Activated CD4-positive, alpha-beta T cell treated with anti-CD3 and anti-CD28 coated beads for 4 hours (primary cell): ENCODE data around the gene SLC47A1.
"Not testable (repeated sequence)": the region's sequence is repeated elsewhere in the genome, so short reads cannot be mapped to it uniquely, and the experiment has no call there.

Experiments used
- DNase-seq, 2 donors: peaks; one replicate each; pipeline ENCODE4 v3.0.0-alpha.2; 2020

Gene SLC47A1, protein sequence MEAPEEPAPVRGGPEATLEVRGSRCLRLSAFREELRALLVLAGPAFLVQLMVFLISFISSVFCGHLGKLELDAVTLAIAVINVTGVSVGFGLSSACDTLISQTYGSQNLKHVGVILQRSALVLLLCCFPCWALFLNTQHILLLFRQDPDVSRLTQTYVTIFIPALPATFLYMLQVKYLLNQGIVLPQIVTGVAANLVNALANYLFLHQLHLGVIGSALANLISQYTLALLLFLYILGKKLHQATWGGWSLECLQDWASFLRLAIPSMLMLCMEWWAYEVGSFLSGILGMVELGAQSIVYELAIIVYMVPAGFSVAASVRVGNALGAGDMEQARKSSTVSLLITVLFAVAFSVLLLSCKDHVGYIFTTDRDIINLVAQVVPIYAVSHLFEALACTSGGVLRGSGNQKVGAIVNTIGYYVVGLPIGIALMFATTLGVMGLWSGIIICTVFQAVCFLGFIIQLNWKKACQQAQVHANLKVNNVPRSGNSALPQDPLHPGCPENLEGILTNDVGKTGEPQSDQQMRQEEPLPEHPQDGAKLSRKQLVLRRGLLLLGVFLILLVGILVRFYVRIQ

DNA sequence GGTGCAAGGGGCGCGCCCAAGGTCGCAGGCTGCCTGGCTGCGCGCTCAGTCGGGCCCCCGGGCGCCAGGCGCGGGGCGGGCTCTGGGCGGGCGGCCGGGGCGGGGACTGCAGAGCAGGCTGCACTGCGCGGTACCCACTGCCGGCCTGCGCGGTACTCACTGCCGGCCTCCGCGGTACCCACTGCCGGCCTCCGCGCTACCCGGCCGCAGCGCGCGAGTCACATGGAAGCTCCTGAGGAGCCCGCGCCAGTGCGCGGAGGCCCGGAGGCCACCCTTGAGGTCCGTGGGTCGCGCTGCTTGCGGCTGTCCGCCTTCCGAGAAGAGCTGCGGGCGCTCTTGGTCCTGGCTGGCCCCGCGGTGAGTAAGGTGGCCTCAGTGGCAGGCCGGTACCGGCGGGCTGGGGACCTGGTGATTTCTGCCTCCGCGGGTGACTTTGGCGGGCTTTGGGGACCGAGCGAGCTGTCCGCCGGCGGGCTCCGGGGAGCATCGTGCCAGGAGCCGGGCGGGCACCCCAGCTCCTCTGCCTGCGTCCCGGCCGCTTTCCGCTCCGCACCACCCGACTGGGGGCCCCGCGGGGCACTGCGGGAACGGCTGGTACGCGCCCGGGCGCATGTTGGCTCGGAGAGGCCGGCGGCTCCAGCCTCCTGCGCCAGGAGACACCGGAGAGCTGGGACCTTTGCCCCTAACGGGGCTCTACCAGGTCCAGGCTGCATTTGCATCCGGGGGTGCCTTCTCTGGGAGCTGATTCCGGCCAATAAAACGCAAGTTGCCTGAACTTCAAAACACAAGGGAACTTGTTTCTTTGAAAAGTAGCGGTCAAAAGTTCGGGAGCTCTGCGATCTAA lies at the start of gene SLC47A1:
Gene SLC47A1 (plus strand): TSS at position 137 of the 844 bp plus-strand sequence. CDS start 86 bp downstream, at position 223.
- DNase-seq, result no peak

DNA sequence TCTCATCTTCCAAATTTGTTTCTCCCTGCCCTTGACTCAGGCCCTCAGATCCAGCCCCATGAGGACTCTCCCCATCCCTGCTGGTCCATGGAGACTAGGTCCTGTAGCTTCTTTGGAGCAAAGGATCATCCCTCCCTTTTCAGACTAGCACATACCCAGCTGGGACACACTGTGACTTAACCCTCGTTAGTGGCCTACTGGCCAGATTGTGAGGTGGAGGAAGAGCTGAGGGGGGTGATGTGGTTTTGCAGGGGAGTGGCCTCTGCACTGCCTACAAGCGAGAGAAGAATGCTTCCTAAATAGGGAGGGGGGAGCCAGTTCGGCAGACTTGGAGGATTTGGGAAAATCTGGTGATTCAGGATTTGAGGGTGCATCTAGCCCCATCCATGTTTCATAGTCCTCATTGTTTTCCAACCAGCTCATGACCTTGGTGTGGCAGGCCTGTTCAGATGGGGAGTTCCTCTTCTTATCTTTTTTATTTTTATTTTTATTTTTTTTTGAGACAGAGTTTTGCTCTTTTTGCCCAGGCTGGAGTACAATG lies 47.8 kb upstream of the SLC47A1 start:
- DNase-seq, result no peak

DNA sequence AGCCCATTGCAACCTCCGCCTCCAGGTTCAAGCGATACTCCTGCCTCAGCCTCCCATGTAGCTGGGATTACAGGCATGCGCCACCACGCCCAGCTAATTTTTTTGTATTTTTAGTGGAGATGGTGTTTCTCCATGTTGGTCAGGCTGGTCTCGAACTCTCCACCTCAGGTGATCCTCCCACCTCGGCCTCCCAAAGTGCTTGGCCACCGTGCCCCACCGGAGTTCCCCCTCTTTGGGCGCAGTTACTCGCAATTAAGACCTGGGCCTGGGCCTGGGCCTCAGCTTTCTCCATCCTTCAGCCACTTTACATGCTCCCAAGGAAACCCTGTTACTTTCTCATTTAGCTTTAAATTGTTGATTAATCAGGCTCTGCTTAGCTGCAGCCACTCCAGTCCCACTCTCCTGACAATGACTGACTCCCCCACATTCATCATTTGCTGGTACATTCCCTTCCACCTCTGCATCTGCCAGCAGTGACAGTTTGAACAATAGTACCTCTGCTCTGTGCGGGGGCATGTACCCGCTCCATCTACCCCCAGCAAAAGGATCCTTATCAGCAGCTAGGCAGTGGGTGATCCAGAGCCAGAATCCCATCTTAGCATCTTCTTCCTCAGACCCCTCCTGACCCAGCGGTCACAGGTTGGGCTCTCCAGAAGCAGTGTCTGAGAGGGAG lies 47.2 kb upstream of the SLC47A1 start:
- no peak for DNase-seq

DNA sequence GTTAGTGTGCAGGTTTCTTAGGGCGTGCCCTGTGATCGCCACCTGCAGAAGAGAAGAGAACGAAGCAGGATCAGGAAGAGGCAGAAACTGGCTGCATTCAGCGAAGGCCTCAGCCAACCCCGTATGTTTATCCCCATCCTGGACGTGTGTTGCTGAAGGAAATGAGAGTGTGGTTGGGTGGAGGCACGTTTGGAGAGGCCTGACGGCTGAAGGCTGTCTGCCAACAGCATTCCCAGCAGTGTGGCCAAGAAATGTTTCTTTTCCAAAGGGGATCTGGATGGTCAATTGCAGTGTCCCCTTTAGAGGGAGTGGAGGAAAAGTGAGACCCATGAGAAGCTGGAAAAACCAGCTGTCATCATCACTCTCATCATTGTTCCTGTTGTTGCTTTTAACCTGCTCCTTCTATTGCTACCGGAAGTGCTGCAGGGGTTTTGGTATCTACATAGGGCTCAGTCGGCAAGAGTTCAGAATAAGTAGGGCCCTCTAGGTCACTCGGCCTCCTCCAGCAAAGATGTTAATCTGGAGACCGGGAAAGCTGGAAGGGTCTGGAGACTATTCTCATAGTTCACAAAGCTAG lies 46.5 kb upstream of the SLC47A1 start:
- DNase-seq, result no peak

DNA sequence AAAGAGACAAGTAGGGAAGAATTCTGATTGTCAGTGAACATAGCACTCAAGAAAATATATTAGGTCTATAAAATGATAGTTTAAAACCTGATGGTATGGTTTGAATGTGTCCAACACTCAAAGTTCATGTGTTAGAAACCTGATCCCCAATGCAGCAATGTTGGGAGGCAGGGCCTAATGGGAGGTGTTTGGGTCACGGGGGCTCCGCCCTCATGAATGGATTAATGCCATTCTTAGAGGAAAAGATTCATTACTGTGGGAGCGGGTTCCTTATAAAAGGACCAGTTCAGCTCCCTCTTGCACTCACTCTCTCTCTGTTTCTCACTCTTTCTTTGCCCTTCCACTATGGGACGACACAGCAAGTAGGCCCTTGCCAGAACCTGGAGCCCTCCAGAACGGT lies 41.5 kb upstream of the SLC47A1 start:
- DNase-seq, result no peak

DNA sequence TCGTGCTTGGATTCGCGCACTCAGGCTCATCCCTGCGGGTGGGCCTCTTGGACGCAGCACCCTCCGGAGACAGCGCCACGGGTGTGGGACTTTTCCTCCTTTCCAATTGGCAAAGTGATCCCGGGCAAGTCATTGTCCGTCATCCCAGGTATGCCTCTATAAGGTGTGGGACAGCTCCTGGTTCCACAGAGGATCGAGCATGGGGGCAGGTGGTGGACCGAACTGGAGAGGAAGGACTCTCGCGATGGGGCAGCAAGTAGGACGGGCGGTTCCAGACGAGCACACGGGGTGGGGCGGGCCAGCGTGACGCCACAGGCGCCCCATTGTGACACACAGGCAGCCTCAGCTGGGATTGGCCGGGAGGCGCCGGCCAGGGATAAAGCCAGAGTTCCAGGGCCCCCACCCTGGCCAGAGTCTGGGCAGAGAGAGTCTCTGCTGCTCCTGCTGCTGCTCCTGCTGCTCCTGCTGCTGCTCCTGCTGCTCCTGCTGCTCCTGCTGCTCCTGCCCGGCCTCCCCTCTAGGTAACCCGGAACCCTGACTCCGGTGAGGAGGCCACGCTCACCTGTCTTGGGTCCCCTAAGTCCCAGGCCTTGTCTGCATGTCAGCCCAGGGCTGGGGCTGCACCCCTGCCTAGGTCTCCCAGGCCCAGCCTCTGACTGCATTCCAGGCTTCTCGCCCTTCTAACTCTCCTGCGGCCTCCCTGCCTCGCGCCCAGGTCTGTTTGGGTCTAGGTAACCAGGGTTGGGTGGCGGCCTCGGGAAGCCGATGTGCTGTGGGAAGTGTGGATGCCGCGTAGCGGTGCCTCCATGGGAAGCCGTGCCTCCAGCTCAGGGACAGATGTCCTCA lies 38.5 kb upstream of the SLC47A1 start:
- DNase-seq, result no peak

DNA sequence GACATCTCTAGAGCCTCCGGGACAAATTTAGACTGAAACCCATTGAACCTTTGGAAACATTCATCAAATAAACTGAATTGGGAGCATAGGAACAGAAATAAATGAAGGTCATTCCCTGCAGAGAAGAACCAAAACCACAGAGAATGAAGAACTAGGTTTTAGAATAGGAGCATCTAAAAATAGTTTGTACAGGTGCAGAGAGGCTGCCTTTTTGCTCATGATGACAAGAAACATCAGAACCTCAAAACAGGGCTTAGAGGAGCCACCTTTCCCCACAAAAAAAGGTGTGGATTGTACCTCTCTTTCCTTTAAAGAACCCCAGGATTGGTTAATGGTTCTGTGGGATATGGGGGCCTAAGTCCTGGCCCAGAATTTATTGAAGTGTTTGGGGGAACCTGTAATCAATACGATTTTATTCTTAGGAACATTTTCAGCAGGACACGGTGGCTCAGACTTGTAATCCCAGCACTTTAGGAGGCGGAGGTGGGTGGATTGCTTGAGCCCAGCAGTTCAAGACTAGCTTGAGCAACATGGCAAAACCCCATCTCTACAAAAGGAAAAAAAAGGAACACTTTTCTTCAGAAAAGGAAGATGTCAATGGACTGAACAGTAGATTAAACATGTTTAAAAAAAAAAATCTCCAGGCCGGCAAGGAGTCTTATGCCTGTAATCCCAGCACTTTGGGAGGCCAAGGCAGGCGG lies 37.7 kb upstream of the SLC47A1 start:
- DNase-seq, result no peak

DNA sequence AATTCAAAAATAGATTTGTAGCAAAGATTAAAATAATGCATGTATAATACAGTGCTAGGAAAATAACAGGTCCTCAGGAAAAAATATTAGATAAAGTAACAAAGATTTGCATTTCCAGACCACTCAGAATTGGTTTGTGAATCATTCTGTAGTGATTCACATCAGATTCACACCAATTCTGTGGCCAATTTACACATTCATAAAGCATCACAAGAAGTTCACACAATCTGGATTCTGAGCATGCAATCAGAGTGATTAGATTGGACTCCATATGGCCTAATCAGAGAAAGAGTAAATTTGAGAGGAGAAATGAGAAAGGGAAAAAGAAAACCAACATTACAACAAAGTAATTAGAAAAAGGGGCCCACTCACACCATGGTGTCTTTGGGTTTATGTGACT lies 36.0 kb upstream of the SLC47A1 start:
- no peak for DNase-seq

DNA sequence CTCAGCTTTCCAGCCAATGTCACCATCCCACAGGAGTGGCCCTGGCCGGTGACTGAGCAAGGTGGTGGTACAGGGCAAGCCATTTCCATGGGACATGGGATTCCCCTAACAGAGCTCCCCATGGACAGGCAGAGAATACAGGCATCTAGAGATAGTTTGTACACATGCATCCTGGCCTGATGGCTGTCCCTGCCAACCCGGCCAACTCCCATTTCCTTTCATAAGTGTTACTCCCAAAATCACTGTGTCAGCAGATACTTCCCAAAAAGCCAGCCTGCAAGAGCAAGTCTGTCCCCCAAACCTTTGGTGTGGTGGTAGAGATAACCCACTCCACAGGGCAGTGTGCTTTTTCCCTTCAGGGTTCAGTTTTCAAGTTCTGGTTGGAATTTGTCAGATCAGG lies 32.4 kb upstream of the SLC47A1 start:
- DNase-seq, result no peak

DNA sequence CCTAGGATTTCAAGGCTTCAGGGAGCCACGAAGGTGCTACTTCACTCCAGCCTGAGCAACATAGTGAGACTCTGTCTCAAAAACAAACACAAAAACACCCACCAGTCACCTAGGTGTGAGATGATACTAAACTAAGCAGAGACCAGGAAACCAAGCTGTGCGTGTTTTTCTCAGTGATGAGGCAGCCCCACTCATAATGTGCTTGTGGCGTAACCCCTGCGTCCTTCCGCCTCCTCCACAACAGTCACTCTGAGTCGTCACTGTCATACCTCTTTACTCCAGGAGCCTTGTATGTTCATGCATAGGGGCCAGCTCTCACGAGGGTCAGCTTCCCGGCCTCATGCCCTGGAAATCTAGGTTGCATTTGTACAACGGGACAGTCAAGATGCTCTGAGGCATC lies 31.1 kb upstream of the SLC47A1 start:
- no peak for DNase-seq

DNA sequence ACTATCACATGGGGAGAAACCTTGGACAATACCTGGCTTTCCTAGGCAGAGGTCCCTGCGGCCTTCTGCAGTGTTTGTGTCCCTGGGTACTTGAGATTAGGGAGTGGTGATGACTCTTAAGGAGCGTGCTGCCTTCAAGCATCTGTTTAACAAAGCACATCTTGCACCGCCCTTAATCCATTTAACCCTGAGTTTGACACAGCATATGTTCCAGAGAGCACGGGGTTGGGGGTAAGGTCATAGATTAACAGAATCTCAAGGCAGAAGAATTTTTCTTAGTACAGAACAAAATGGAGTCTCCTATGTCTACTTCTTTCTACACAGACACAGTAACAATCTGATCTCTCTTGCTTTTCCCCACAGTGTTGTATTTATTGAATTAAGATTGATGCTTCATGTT lies 28.1 kb upstream of the SLC47A1 start:
- DNase-seq, result not testable (repeated sequence)

DNA sequence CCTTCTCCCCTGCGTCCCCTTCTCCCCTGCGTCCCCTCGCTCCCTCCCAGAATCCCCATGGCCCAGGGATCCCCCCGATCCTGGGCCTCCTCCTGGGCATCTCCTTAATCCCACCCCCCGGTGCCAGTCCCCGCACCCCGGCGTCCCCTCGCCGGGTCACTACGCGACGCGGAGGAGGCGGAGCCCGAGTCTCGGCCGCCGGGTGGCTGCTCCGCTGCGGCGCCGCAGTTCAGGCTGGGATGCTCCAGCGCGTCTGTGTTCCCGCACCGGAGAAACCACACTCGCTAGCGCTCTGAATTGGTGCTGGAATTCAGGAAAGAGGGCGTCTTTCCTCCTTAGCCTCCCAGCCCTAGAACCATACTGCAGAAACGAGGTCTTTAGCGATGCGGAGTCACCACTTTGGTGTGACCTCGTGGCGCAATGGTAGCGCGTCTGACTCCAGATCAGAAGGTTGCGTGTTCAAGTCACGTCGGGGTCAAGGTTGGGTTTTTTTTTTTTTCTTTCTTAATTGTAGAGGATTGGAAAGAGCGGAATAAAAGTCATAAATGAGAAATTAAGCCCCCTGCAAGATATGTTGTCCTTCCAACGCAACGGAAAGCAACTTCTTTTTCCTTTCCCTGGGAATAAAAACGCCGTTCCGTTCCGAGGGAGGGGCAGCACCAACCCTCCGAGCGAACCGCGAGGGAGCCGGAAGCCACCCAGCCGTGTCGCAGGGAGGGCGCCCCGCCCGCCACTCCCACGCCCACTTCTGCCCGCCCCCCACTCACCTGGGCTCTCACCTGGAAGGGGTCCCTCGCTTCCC lies 25.7 kb upstream of the SLC47A1 start:
- peak; percentile 78 to 86 for DNase-seq

DNA sequence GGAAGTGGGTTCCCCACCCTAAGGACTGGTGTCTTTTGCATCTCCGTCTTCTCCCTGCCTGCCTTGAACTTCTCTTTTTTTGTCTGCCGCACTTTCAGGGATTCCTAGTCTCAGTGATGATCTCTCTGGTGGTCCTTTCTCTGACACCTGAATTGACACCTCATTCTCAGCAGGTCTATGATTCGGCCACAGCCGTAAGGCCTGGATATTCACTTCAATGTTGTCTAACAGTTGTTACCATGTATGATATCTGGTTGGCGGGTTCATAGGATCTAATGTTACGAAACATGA lies 25.1 kb upstream of the SLC47A1 start:
- DNase-seq, result no peak

DNA sequence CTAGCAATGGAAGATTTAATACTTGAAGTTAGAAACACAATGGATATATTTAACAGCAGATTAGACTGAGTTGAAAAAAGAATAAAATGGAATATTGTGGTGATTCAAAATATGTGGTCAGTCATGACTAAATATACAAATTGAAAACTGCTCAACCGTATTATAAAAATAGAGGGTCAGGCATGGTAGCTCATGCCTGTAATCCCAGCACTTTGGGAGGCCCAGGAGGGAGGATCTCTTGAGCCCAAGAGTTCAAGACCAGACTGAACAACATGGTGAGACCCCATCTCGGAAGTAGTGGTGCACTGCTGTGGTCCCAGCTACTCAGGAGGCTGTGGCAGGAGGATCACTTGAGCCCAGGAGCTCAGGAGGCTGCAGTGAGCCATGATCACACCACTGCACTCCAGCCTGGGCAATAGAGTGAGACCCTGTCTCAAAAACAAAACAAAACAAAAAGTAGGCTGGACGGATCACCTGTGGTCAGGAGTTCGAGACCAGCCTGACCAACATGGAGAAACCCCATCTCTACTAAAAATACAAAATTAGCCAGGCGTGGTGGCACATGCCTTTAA lies 24.3 kb upstream of the SLC47A1 start:
- DNase-seq, result not testable (repeated sequence)

DNA sequence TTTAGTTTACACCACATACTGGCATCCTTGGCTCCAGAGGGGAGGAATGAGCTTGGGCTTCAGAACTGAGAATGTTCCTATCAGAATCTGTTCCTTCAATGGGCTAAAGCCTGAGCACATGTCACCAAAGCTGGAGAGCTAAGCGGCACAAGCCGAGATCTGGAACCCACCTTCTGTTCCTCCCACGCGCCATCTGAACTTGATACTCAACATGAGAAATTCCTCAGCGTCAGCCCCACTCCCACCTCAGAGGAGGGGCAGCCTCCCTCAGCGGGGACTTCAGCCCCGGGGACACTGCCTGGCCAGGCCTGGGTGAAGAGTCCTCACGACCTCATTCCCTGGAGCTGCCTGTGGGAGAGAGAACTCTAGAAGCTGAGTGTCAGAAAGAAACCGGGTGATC lies 22.8 kb upstream of the SLC47A1 start:
- no peak for DNase-seq

DNA sequence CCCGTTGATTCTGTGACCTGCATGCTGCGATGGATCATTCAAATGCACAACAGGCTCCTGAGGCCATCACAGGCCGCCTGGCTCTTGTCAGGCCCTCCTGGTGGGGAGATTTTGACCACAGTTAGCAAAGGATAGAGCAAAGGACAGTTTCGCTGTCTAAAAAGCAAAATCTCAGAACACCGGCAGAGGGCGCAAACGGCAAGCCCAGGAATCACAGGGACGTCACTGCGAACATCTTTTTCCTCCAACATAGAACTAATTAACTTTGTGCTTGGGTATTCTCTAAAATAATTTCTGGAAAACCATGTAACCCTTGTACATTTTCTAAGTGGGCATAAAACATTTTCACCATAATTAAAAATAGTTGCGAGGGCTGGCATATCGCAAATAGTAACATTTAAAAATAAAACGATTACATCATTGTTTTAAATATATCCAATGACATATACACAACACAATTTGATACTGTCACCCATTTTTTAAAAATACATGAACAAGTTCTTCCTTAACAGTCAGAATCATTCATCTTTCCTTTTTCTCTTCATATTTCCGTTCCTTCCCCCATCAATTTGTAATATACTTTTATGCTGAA lies 19.7 kb upstream of the SLC47A1 start:
- peak; percentile 53 to 65 for DNase-seq

DNA sequence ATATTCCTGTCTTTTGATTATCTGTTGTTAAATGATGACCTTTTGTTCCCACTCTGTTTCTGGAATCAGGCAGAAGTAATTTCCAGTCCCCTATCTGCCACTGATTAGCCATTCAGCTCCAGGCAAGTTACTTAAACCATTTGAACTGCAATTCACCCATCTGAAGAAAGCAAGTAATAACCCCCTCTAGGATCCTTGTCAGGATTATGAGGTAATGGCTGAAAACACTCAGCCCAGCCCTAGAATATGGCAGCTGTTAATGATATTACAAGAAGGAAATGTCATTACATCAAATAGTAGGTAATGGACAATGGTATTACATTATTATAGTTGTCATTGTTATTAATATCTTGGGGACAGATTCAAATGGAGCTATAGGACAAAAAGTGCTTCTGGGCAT lies 16.0 kb upstream of the SLC47A1 start:
- no peak for DNase-seq

DNA sequence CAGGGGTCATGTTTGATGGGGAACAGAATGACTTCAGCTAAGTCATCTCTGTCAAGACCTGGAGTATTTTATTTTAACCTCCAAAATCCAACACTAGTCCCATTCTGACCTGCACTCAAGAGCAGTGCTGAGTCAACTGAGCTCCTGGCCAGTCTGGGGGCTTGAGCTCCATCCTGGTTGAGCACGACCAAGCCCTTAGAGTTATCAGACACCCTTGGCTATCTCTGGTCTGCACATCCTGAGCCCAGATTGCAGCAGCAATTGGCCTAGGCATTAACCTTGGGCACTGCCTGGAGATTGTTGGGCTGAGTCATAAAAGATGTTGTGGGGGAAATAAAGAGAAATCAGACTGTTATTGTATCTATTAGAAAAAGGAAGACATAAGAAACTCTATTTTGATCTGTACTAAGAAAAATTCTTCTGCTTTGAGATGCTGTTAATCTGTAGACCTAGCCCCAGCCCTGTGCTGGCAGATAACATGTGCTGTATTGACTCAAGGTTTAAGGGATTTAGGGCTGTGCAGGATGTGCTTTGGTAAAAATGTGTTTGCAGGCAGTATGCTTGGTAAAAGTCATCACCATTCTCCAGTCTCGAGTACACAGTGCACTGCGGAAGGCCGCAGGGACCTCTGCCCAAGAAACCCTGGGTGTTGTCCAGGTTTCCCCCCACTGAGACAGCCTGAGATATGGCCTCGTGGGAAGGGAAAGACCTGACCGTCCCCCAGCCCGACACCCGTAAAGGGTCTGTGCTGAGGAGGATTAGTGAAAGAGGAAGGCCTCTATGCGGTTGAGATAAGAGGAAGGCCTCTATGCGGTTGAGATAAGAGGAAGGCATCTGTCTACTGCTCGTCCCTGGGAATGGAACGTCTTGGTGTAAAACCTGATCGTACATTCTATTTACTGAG lies 14.0 kb upstream of the SLC47A1 start:
- not testable (repeated sequence) for DNase-seq
